Measurements from ENCODE around the gene S100P. TPM values are rescaled to one million over a fixed set of nuclear protein-coding genes. Genes with fewer than 3 reads are reported as not detected.

S100P gene
- total RNA-seq, 4 donors from 2014 or later = 0.94 to 9.7 TPM; not detected in 2

DNA sequence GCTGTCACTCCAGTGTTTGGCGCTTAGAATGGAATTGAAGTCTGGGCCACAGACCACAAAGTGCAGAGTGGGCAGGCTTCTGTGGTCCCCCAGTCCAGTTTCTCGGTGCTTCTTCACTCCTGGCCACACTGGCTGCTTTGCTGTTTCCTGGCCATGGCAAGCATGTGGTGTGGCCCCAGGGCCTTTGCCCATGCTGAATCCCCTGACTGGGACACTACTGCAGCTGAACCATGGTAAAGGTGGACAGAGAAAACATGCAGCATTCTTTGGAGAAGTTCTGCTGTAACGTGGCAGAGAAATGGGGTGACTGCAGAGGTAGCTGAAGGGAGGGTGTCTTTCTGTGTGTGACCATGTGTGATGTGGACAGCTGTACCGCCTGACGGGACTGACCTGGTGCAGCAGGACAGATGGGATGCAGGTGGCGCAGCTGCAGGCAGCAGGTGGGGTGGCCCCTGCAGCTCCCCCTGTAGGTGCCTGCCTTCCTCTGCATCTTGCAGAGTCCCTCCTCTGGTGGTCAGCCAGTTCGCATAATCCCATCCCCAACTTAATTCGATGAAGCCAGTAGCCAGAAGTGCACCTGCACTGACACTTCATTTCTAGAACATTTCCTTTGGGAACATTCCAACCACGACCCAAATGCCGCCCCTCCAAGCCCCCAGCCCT is 13.2 kb upstream of the S100P start:
- H3K27ac ChIP-seq = no peak overlapping the region
- H3K4me1 ChIP-seq = peaks cover 0 to 25% (median 18%) of the 10 kb centered on the region in 3 donors
- ATAC-seq = no peak
- 59 to 65% methylated on average over 5 of the region's 10 CpGs for WGBS, 2 donors (ENCODE audit: low coverage in 1 of 2)
- H3K36me3 ChIP-seq = peaks cover 0 to 16% of the 10 kb centered on the region in 2 donors
- H3K4me3 ChIP-seq = no peak overlapping the region
- peaks cover 0 to 5% (median 0%) of the 10 kb centered on the region in 3 donors for H3K9me3 ChIP-seq
- no peak for TF ChIP-seq POLR2AphosphoS5 (IDR thresholded peaks at IDR 0.05)
- TF ChIP-seq, protein P1, sequence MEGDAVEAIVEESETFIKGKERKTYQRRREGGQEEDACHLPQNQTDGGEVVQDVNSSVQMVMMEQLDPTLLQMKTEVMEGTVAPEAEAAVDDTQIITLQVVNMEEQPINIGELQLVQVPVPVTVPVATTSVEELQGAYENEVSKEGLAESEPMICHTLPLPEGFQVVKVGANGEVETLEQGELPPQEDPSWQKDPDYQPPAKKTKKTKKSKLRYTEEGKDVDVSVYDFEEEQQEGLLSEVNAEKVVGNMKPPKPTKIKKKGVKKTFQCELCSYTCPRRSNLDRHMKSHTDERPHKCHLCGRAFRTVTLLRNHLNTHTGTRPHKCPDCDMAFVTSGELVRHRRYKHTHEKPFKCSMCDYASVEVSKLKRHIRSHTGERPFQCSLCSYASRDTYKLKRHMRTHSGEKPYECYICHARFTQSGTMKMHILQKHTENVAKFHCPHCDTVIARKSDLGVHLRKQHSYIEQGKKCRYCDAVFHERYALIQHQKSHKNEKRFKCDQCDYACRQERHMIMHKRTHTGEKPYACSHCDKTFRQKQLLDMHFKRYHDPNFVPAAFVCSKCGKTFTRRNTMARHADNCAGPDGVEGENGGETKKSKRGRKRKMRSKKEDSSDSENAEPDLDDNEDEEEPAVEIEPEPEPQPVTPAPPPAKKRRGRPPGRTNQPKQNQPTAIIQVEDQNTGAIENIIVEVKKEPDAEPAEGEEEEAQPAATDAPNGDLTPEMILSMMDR (IDR thresholded peaks at IDR 0.05) = no peak
- no peak for TF ChIP-seq POLR2A (IDR thresholded peaks at IDR 0.05)
- TF ChIP-seq EP300 (IDR thresholded peaks at IDR 0.05) = no peak
- no peaks in the 10 kb centered on the region for H3K27me3 ChIP-seq

DNA sequence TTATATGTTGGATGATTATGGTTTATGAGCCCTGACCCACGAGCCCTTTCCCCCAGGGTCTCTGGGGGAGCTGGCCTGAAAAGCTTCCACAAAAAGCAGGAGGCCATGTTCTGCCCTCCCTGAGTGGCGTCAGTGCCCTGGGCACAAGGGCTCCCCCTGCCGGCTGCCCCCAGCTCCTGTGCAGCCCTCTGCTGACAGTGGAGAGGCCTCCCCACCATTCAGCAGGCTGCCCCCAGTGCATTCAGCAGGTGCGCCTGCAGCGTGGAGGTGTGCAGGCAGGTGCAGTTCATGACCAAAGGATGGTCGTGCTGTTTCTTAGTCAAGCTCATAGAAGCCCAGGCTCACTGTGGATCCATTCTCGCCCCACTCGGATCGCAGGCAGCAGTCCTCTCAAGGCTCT is 12.5 kb upstream of the S100P start:
- Histone ChIP-seq H3K36me3 (peaks cover 0 to 9% of the 10 kb centered on the region in 2 donors), H3K27ac (no peak overlapping the region), H3K27me3 (no peaks in the 10 kb centered on the region), H3K9me3 (peaks cover 0 to 5% (median 0%) of the 10 kb centered on the region in 3 donors), H3K4me3 (no peak overlapping the region), H3K4me1 (peaks cover 0 to 19% (median 12%) of the 10 kb centered on the region in 3 donors)
- no peak for ATAC-seq
- WGBS, 2 donors (ENCODE audit: low coverage in 1 of 2) = no CpG with 5 or more reads among the region's 9 CpGs
- TF ChIP-seq, protein P1 (IDR thresholded peaks at IDR 0.05) = no peak
- no peak for TF ChIP-seq POLR2AphosphoS5 (IDR thresholded peaks at IDR 0.05)
- no peak for TF ChIP-seq POLR2A (IDR thresholded peaks at IDR 0.05)
- no peak for TF ChIP-seq EP300 (IDR thresholded peaks at IDR 0.05)

- TF ChIP-seq EP300 (IDR thresholded peaks at IDR 0.05) (no peak), POLR2A (IDR thresholded peaks at IDR 0.05) (no peak), POLR2AphosphoS5 (IDR thresholded peaks at IDR 0.05) (no peak)
- TF ChIP-seq, protein P1 (IDR thresholded peaks at IDR 0.05) = no peak
- WGBS, 2 donors (ENCODE audit: low coverage in 1 of 2) = 82 to 85% methylated on average over 3 to 9 of the region's 11 CpGs
- H3K4me1 ChIP-seq = peaks cover 0 to under 1% (median 0%) of the 10 kb centered on the region in 3 donors
- no peak overlapping the region for H3K4me3 ChIP-seq
- peaks cover 0 to 5% (median 0%) of the 10 kb centered on the region in 3 donors for H3K9me3 ChIP-seq
- H3K36me3 ChIP-seq = peaks cover 0 to 8% of the 10 kb centered on the region in 2 donors
- H3K27me3 ChIP-seq = no peaks in the 10 kb centered on the region
- ATAC-seq = no peak
- H3K27ac ChIP-seq = no peak overlapping the region
Measured at GRCh38 chr4:6682862-6683590, 10.7 kb upstream of the S100P start.

GRCh38 chr4:6684656-6685055 is 9.0 kb upstream of the S100P start:
- WGBS, 2 donors (ENCODE audit: low coverage in 1 of 2) = 69% methylated on average over 3 of the region's 11 CpGs; no CpG with 5 or more reads in 1 of the 2 donors
- H3K4me3 ChIP-seq = no peak overlapping the region
- ATAC-seq = no peak
- H3K4me1 ChIP-seq = no peaks in the 10 kb centered on the region
- no peaks in the 10 kb centered on the region for H3K27me3 ChIP-seq
- H3K36me3 ChIP-seq = peaks cover 0 to 8% of the 10 kb centered on the region in 2 donors
- H3K9me3 ChIP-seq = peaks cover 0 to 5% (median 0%) of the 10 kb centered on the region in 3 donors
- no peak overlapping the region for H3K27ac ChIP-seq
- TF ChIP-seq POLR2A (IDR thresholded peaks at IDR 0.05) (no peak), EP300 (IDR thresholded peaks at IDR 0.05) (no peak), POLR2AphosphoS5 (IDR thresholded peaks at IDR 0.05) (no peak)
- TF ChIP-seq, protein P1 (IDR thresholded peaks at IDR 0.05) = no peak

Measured in gastroesophageal sphincter (tissue), 4 donors.